CD14-positive monocyte (primary cell): ENCODE results near the gene ABCD2. TPM values are rescaled to one million over a fixed set of nuclear protein-coding genes. Genes with fewer than 3 reads are reported as not detected.

Experiments used
- DNase-seq, 3 donors: peaks; one replicate each; pipeline ENCODE4 v3.0.0-alpha.2; 2011 to 2022
- H2AFZ ChIP-seq: 2 replicates; pipeline ENCODE4 v1.6.0; 2012; ENCODE audit warnings: mild to moderate bottlenecking, low read depth, low read length, inconsistent platforms; ENCODE audit not compliant: insufficient read depth, poor library complexity, severe bottlenecking
- H3K27ac ChIP-seq, 2 donors: 1 replicate in 1 of 2; 2 replicates in 1 of 2; pipeline ENCODE4 v1.5.1; 2012 to 2013; ENCODE audit warnings: low read length in 2 of 2, control low read depth in 1 of 2, inconsistent platforms in 1 of 2, low read depth in 1 of 2, mild to moderate bottlenecking in 1 of 2
- H3K27me3 ChIP-seq, 2 donors: one replicate each; pipeline versions ENCODE4 v1.6.0 to v1.6.1; 2011 to 2013; ENCODE audit warnings: low read length in 2 of 2; ENCODE audit not compliant: control insufficient read depth in 2 of 2, insufficient read depth in 2 of 2
- H3K36me3 ChIP-seq, 2 donors: replicated peaks in 1 of 2; 1 replicate in 1 of 2; 2 replicates in 1 of 2; pipeline versions ENCODE4 v1.5.1 to v1.6.1; 2012 to 2013; ENCODE audit warnings: low read length in 2 of 2, control low read depth in 1 of 2, inconsistent platforms in 1 of 2, mild to moderate bottlenecking in 1 of 2; ENCODE audit not compliant: insufficient read depth in 2 of 2, control insufficient read depth in 1 of 2
- H3K4me1 ChIP-seq, 2 donors: 1 replicate in 1 of 2; 2 replicates in 1 of 2; pipeline versions ENCODE4 v1.5.1 to v1.6.1; 2012 to 2013; ENCODE audit warnings: low read length in 2 of 2, control low read depth in 1 of 2, inconsistent platforms in 1 of 2, mild to moderate bottlenecking in 1 of 2, moderate library complexity in 1 of 2; ENCODE audit not compliant: insufficient read depth in 2 of 2, control insufficient read depth in 1 of 2
- H3K4me2 ChIP-seq: replicated peaks from 2 replicates; pipeline ENCODE3; 2012; ENCODE audit warnings: low read length, moderate library complexity, mild to moderate bottlenecking; ENCODE audit not compliant: poor library complexity, severe bottlenecking; ENCODE audit errors: extremely low read depth
- H3K4me3 ChIP-seq, 3 experiments: fragments of 200-600 bp in 1 of 3; sonication (generic) in 1 of 3; replicated peaks in 1 of 3; 1 replicate in 2 of 3; 2 replicates in 1 of 3; pipeline ENCODE4 v1.5.1; 2011 to 2013; ENCODE audit warnings: low read length in 3 of 3, mild to moderate bottlenecking in 3 of 3, control low read depth in 2 of 3, low read depth in 2 of 3, inconsistent platforms in 1 of 3, moderate library complexity in 1 of 3
- H3K79me2 ChIP-seq: 2 replicates; pipeline ENCODE4 v1.6.0; 2012; ENCODE audit warnings: mild to moderate bottlenecking, control low read depth, inconsistent platforms, low read length, moderate library complexity; ENCODE audit not compliant: insufficient read depth
- H3K9ac ChIP-seq: 2 replicates; pipeline ENCODE4 v1.6.0; 2017; ENCODE audit warnings: low read length, mild to moderate bottlenecking; ENCODE audit not compliant: insufficient read depth, poor library complexity, severe bottlenecking
- H3K9me3 ChIP-seq, 2 donors: replicated peaks in 1 of 2; 1 replicate in 1 of 2; 2 replicates in 1 of 2; pipeline versions ENCODE4 v1.5.1 to v1.6.1; 2012 to 2013; ENCODE audit warnings: low read length in 2 of 2, control low read depth in 1 of 2; ENCODE audit not compliant: control insufficient read depth in 1 of 2, insufficient read depth in 1 of 2
- H4K20me1 ChIP-seq: 2 replicates; pipeline ENCODE4 v1.6.0; 2012; ENCODE audit warnings: mild to moderate bottlenecking, low read length, control low read depth, moderate library complexity; ENCODE audit not compliant: insufficient read depth
- H3K27ac Mint-ChIP-seq, 7 donors: one replicate each; pipeline ENCODE4 v1.8.0; 2020; ENCODE audit warnings: mild to moderate bottlenecking in 7 of 7, mixed read lengths in 7 of 7, moderate library complexity in 6 of 7, inconsistent platforms in 2 of 7
- H3K27me3 Mint-ChIP-seq, 3 donors: one replicate each; pipeline ENCODE4 v1.8.0; 2021 to 2022; ENCODE audit warnings: low read depth in 3 of 3, mild to moderate bottlenecking in 3 of 3, mixed read lengths in 3 of 3, moderate library complexity in 3 of 3, inconsistent platforms in 1 of 3
- H3K36me3 Mint-ChIP-seq, 2 donors: one replicate each; pipeline ENCODE4 v1.8.0; 2020; ENCODE audit warnings: mixed read lengths in 2 of 2, inconsistent platforms in 1 of 2, mild to moderate bottlenecking in 1 of 2
- H3K4me1 Mint-ChIP-seq: one replicate; pipeline ENCODE4 v1.8.0; 2020; ENCODE audit warnings: mild to moderate bottlenecking, mixed read lengths
- H3K4me3 Mint-ChIP-seq, 2 donors: one replicate each; pipeline ENCODE4 v1.8.0; 2020; ENCODE audit warnings: mild to moderate bottlenecking in 2 of 2, mixed read lengths in 2 of 2, moderate library complexity in 1 of 2
- H3K9me3 Mint-ChIP-seq, 7 donors: one replicate each; pipeline ENCODE4 v1.8.0; 2020 to 2022; ENCODE audit warnings: mixed read lengths in 7 of 7, mild to moderate bottlenecking in 6 of 7, moderate library complexity in 6 of 7, inconsistent platforms in 2 of 7
- WGBS: methylation state at CpG from one replicate; pipeline ENCODE4 v1.1.5; 2013; ENCODE audit warnings: missing lambda C conversion rate; ENCODE audit not compliant: insufficient coverage; 5-methylcytosine and 5-hydroxymethylcytosine counted together
- intact Hi-C, 2 donors: fragments of 100-400 bp; cut with micrococcal nuclease; formaldehyde crosslinking; loops; one replicate each; pipeline versions ENCODE4 v1.15.0 to v1.15.1; 2023
- polyA plus RNA-seq, 3 donors: library from polyadenylated mRNA; depleted of rRNA in 1 of 3; unstranded in 2 of 3; stranded (reverse) in 1 of 3; fragments of 300-500 nt in 2 of 3; fragments of >200 nt in 1 of 3; fragmentation: Illumina TruSeq in 2 of 3; gene quantifications; 1 replicate in 2 of 3; 2 replicates in 1 of 3; pipeline ENCODE4 v1.2.3, GENCODE V29; 2012 to 2021
- TF ChIP-seq, protein P1 (sequence below): fragments of 200-600 bp; IDR thresholded peaks from one replicate; pipeline ENCODE4 v1.8.0; 2022; ENCODE audit warnings: antibody characterized with exemption, mild to moderate bottlenecking

ABCD2 gene
- polyA plus RNA-seq, 3 donors, result not detected

DNA sequence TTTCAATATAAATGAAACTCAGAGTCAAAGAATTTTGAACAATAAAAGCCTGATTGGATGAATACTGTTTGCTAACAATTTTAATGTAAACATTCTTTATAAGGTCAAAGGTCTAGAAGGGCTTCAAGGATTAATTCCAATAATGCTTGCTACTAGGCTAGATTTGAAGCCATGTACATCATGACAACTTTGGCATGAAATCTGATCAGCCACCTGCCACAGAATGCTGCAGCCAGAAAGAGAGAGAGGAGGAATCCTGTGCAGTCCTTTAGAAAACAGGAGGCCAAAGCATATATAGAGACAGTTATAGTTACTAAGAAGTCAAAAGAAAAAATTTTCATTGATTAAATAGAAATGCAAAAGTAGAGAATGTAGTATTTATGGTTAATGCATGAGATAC lies 47.1 kb downstream of the ABCD2 start:
- H3K36me3 Mint-ChIP-seq, result no peaks in the 10 kb centered on the region

GRCh38 chr12:39571351-39571750 lies 48.3 kb downstream of the ABCD2 start:
- Histone ChIP-seq H3K4me3 (no peak overlapping the region), H3K27ac (no peak overlapping the region), H3K27me3 (no peaks in the 10 kb centered on the region), H3K36me3 (no peaks in the 10 kb centered on the region), H4K20me1 (no peaks in the 10 kb centered on the region), H2AFZ (no peak overlapping the region), H3K9me3 (peaks cover 4 to 11% of the 10 kb centered on the region in 2 donors), H3K4me1 (no peaks in the 10 kb centered on the region), H3K9ac (no peak overlapping the region), H3K79me2 (no peaks in the 10 kb centered on the region), H3K4me2 (no peak overlapping the region)
- no peak overlapping the region for H3K27ac Mint-ChIP-seq
- WGBS, result no CpG with 5 or more reads among the region's 4 CpGs
- TF ChIP-seq, protein P1, sequence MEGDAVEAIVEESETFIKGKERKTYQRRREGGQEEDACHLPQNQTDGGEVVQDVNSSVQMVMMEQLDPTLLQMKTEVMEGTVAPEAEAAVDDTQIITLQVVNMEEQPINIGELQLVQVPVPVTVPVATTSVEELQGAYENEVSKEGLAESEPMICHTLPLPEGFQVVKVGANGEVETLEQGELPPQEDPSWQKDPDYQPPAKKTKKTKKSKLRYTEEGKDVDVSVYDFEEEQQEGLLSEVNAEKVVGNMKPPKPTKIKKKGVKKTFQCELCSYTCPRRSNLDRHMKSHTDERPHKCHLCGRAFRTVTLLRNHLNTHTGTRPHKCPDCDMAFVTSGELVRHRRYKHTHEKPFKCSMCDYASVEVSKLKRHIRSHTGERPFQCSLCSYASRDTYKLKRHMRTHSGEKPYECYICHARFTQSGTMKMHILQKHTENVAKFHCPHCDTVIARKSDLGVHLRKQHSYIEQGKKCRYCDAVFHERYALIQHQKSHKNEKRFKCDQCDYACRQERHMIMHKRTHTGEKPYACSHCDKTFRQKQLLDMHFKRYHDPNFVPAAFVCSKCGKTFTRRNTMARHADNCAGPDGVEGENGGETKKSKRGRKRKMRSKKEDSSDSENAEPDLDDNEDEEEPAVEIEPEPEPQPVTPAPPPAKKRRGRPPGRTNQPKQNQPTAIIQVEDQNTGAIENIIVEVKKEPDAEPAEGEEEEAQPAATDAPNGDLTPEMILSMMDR, result no peak
- H3K27me3 Mint-ChIP-seq, result no peaks in the 10 kb centered on the region
- intact Hi-C loops, result no loop called here
- peaks cover 2 to 17% (median 12%) of the 10 kb centered on the region in 7 donors for H3K9me3 Mint-ChIP-seq
- H3K4me1 Mint-ChIP-seq, result no peaks in the 10 kb centered on the region
- H3K36me3 Mint-ChIP-seq, result no peaks in the 10 kb centered on the region
- DNase-seq, result no peak
- H3K4me3 Mint-ChIP-seq, result no peak overlapping the region

More for the DNA sequence above, 47.1 kb downstream of the ABCD2 start:
- H3K27ac Mint-ChIP-seq, result no peak overlapping the region
- H3K36me3 ChIP-seq, result no peaks in the 10 kb centered on the region
- no peak overlapping the region for H3K4me3 Mint-ChIP-seq
- no peaks in the 10 kb centered on the region for H4K20me1 ChIP-seq
- no peaks in the 10 kb centered on the region for H3K79me2 ChIP-seq
- no peak overlapping the region for H3K4me3 ChIP-seq
- no peaks in the 10 kb centered on the region for H3K27me3 ChIP-seq
- no peak for DNase-seq
- no peak overlapping the region for H3K9ac ChIP-seq
- intact Hi-C loops, result no loop called here
- no peaks in the 10 kb centered on the region for H3K27me3 Mint-ChIP-seq
- no peaks in the 10 kb centered on the region for H3K4me1 ChIP-seq
- no peak overlapping the region for H2AFZ ChIP-seq
- no peaks in the 10 kb centered on the region for H3K4me1 Mint-ChIP-seq
- peaks cover 4 to 11% of the 10 kb centered on the region in 2 donors for H3K9me3 ChIP-seq
- H3K4me2 ChIP-seq, result no peak overlapping the region
- no peak overlapping the region for H3K27ac ChIP-seq
- TF ChIP-seq, protein P1, result no peak
- peaks cover 1 to 14% (median 11%) of the 10 kb centered on the region in 7 donors for H3K9me3 Mint-ChIP-seq
